Fibroblast of lung (primary cell): ENCODE results near the gene FBXL13.

ENCODE experiments used
- CTCF ChIP-seq, 2 donors: IDR thresholded peaks in 1 of 2; conservative IDR thresholded peaks in 1 of 2; 1 replicate in 1 of 2; 2 replicates in 1 of 2; pipeline ENCODE4 v1.5.1; 2011 to 2012; ENCODE audit warnings: low read length in 2 of 2, control low read depth in 1 of 2, inconsistent platforms in 1 of 2, low read depth in 1 of 2, mild to moderate bottlenecking in 1 of 2
- EZH2 ChIP-seq: IDR thresholded peaks from 2 replicates; pipeline ENCODE4 v1.5.1; 2012; ENCODE audit warnings: low read length, control low read depth, mild to moderate bottlenecking; ENCODE audit errors: missing control alignments

- TF ChIP-seq CTCF (conservative IDR thresholded peaks at IDR 0.05 in 1 of 2, IDR thresholded peaks at IDR 0.05 in 1 of 2; ENCODE audit: low read depth in 1 of 2, low read length in 2 of 2), result no peak
- no peak for TF ChIP-seq EZH2
These were observed 233.3 kb downstream of the FBXL13 start for GRCh38 chr7:102841290-102841689.
